Muscle of back (tissue), 11 donors: ENCODE results near the gene KCNN3. TPM values are rescaled to one million over a fixed set of nuclear protein-coding genes. Genes with fewer than 3 reads are reported as not detected.
"Not testable (repeated sequence)": the region's sequence is repeated elsewhere in the genome, so short reads cannot be mapped to it uniquely, and the experiment has no call there.

Experiments
- DNase-seq, 3 donors: peaks; one replicate each; pipeline versions ENCODE4 v3.0.0 to v3.0.0-alpha.2; 2013
- polyA plus RNA-seq, 10 donors: library from polyadenylated mRNA; unstranded; fragments of 120-200 nt; gene quantifications; one replicate each; pipeline ENCODE4 v1.2.1, GENCODE V29; 2013; ENCODE audit not compliant: insufficient read length in 10 of 10

KCNN3 gene
- polyA plus RNA-seq, 10 donors = 6.2 to 9.8 (median 8.3) TPM

DNA sequence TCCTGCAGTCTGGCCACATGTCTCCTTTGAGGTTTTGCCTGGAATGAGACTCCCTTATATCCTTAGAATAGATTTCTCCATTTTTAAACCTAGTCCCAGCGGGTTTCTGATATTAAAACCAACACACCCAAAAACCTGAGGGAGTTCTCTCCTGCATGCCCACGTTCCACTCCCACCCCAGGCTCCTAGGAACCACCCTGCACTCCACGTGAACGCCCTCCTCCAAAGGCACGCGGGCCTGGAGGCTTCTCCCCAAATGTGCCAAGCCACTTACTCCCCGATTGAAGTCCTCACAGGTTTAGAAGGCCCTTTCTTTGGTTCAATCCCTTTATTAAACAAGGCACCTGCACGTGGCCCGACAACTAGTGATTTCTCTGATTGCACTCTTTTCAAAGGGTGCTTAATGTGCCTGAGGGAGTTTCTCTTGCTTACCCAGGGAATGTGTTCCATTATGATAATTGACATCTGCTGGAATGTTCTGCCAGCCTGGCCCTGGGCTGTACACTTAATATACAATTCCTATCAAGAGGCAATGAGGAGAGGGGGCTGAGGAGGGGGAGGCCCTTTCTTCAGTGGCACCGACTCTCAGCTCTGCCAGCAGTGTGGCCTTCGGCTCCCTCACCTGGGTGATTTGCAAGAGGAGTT lies 157.8 kb downstream of the KCNN3 start:
- DNase-seq = no peak

- DNase-seq = no peak
Measured at GRCh38 chr1:154711416-154711815, 158.7 kb downstream of the KCNN3 start.

DNA sequence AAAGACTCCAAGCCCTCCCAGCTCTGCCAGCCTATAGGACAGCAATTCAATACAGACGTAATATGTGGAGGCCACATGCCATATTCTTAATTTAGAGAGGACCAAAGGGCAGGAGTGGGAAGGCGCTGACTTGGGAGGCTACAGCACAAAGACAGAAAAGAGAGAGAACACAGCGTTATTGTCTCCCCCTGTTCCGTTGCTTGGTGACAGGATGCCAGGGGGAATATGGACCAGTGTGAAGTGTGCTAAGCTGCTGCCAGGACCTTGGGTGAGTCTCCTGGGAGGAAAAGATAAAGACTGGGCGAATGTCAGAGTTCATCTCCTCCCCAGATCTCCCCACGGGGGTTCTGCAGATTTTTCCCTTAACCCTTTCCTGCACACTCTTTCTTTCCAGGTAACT lies 160.0 kb downstream of the KCNN3 start:
- DNase-seq = no peak

GRCh38 chr1:154707901-154708463 lies 162.1 kb downstream of the KCNN3 start:
- no peak for DNase-seq

GRCh38 chr1:154706851-154707250 lies 163.2 kb downstream of the KCNN3 start:
- no peak for DNase-seq

- DNase-seq = no peak
Measured at GRCh38 chr1:154705544-154705943, 164.5 kb downstream of the KCNN3 start.

GRCh38 chr1:154703170-154703569 lies 166.9 kb downstream of the KCNN3 start:
- DNase-seq = no peak

- no peak for DNase-seq
Measured at GRCh38 chr1:154698320-154699096, 171.6 kb downstream of the KCNN3 start.

DNA sequence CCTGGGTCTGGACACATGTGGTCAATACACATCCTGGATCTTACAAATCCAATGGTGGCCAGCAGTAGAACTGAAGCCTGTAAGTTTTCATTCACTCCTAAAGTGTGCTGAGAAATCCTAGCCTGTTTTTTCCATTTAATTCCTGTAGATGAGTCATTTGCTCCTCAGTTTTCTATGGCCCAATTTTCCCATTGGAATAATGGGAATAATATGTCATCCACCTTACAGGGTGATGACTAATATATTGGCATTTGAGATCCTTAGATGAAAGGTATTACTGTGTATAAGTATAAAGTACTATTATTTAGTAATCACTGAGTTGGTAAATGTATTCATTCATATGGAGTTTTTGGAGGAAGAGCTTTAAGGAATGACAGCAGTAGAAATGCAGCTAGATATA lies 172.4 kb downstream of the KCNN3 start:
- DNase-seq = no peak

DNA sequence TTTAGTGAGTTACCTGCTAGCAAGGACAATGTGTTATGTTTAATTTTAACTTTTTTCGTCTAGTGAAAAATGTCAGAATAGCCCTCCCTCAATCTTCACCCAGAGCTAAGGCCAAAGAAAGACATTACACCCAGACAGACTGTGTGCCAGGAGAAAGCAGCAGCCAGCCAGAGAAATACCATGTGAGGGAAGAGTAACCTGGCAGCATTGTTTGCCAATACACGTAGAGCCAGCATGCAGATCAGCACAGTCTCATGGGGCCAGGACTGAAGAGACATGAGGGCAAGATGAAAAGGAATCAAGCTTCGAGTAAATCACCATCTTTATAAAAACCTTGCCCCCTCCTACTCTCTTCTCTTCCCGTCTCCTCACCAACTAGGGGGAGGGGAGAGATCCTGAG lies 173.6 kb downstream of the KCNN3 start:
- no peak for DNase-seq

- no peak for DNase-seq
Measured at GRCh38 chr1:154695985-154696384, 174.1 kb downstream of the KCNN3 start.

DNA sequence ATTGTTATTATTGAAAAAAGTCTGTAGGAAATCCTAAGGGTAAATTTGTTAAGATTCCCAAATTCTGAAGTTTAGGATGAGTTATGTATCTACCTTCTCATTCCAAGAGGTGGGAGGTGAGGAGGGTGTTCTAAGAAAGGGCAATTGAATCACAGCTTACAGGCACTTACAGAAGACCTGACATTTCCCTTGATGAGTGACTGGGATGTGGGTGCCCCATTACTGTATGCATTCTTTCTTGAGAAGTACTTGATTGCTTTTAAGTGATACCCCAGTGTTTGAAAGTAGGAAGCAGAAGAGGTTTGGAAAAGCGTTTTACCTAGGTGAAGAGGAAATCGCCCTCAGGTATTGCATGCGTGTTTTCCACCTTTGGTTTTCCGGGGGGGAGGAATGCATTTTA lies 175.1 kb downstream of the KCNN3 start:
- DNase-seq = no peak

GRCh38 chr1:154689083-154689482 lies 181.0 kb downstream of the KCNN3 start:
- DNase-seq = no peak

DNA sequence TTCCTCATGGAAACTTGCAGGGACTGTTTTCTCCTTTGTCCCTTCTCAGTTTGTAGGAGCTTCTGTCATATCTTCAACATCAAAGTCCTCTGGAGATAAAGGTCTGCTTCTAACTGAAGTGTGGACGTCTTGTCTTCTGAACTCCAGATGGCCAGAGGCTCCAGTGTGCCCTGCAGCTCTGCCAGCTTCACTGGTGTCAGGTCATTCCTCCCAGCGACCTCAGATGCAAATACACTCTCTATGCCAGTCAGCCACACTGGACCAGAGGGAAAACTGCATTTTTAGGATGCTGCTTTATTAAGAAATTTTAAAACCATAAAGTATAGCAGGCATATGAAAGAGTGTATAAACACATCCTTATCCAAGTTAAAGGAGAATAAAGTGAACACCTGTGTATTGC lies 183.6 kb downstream of the KCNN3 start:
- no peak for DNase-seq

GRCh38 chr1:154683820-154684219 lies 186.3 kb downstream of the KCNN3 start:
- DNase-seq = no peak

DNA sequence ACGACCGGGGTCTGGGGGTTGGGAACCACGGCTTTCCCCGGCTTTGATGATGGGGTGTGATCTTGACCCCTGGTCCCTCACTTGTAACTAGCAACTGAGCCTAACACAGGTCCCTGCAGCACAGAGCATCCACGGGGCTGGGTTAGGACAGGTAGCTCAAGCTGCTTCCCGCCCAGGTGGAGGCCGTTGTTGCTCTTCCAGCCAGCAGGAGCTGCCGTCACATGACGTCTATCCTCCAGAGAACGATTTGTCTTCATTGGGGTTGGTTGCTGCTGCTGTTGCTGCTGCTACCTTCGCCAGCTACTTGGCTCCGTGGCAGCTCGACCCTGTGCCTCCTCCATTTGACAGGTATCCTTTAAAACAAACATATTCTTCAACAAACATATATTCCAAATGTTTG lies 187.8 kb downstream of the KCNN3 start:
- no peak for DNase-seq

GRCh38 chr1:154677844-154678243 lies 192.2 kb downstream of the KCNN3 start:
- DNase-seq = not testable (repeated sequence)

GRCh38 chr1:154676847-154677246 lies 193.2 kb downstream of the KCNN3 start:
- DNase-seq = not testable (repeated sequence)

GRCh38 chr1:154674456-154674855 lies 195.6 kb downstream of the KCNN3 start:
- DNase-seq = not testable (repeated sequence)

- not testable (repeated sequence) for DNase-seq
Measured at GRCh38 chr1:154672245-154672644, 197.8 kb downstream of the KCNN3 start.

- not testable (repeated sequence) for DNase-seq
Measured at GRCh38 chr1:154671412-154671811, 198.7 kb downstream of the KCNN3 start.

GRCh38 chr1:154670310-154671270 lies 199.5 kb downstream of the KCNN3 start:
- not testable (repeated sequence) for DNase-seq
